Parathyroid adenoma (tissue), 2 donors: ENCODE data around the gene SERTAD2.

Experiments used
- H2AFZ ChIP-seq: fragments of 300-600 bp; sonication (generic); one replicate; pipeline ENCODE4 v1.7.0; 2017; ENCODE audit warnings: antibody characterized with exemption, mild to moderate bottlenecking
- H3K27ac ChIP-seq: fragments of 300-600 bp; sonication (generic); one replicate; pipeline ENCODE4 v1.7.0; 2017
- H3K27me3 ChIP-seq: fragments of 300-600 bp; sonication (generic); one replicate; pipeline ENCODE4 v1.7.0; 2017; ENCODE audit warnings: low read length; ENCODE audit not compliant: control insufficient read depth, insufficient read depth
- H3K36me3 ChIP-seq: fragments of 300-600 bp; sonication (generic); one replicate; pipeline ENCODE4 v1.7.0; 2017; ENCODE audit warnings: low read length; ENCODE audit not compliant: control insufficient read depth, insufficient read depth
- H3K4me1 ChIP-seq: fragments of 300-600 bp; sonication (generic); one replicate; pipeline ENCODE4 v1.7.0; 2017; ENCODE audit warnings: control low read depth
- H3K4me2 ChIP-seq: fragments of 300-600 bp; sonication (generic); one replicate; pipeline ENCODE4 v1.7.0; 2017; ENCODE audit warnings: low read length
- H3K4me3 ChIP-seq: fragments of 300-600 bp; sonication (generic); one replicate; pipeline ENCODE4 v1.7.0; 2017; ENCODE audit warnings: low read depth, low read length
- H3K79me2 ChIP-seq: fragments of 300-600 bp; sonication (generic); one replicate; pipeline ENCODE4 v1.7.0; 2017; ENCODE audit warnings: control low read depth
- H3K9ac ChIP-seq: fragments of 300-600 bp; sonication (generic); one replicate; pipeline ENCODE4 v1.7.0; 2017; ENCODE audit warnings: mild to moderate bottlenecking
- H3K9me3 ChIP-seq: fragments of 300-600 bp; sonication (generic); one replicate; pipeline ENCODE4 v1.7.0; 2017; ENCODE audit warnings: low read length; ENCODE audit not compliant: control insufficient read depth
- TF ChIP-seq, protein P1 (sequence below): fragments of 300-600 bp; sonication (generic); IDR thresholded peaks from one replicate; pipeline ENCODE4 v1.7.0; 2017; ENCODE audit warnings: antibody characterized with exemption, mild to moderate bottlenecking
- donor health status: primary hyperparathyroidism.

Gene SERTAD2

DNA sequence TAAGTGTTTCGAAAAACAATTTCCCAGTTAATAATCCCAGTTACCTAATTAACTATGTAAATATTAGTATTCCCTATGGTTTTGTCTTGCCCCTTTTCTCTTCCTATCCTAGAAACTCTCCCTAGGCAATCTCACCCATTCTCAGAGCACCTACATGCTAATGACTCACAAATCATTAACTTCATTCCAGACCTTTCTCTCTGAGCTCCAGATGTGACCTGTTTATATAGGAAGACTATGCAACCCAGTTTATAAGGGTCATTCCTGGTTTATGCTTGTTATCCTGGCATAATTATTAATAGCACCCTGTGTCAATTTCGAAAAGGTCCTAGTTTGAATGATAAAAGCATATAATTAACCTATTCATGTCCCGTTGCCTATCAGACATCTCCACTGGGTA lies 14.8 kb upstream of the SERTAD2 start:
- Histone ChIP-seq H3K36me3 (no peaks in the 10 kb centered on the region), H3K4me1 (no peaks in the 10 kb centered on the region), H3K79me2 (no peaks in the 10 kb centered on the region), H3K9me3 (no peaks in the 10 kb centered on the region), H3K4me2 (no peak overlapping the region), H3K27ac (no peak overlapping the region), H3K4me3 (no peak overlapping the region), H3K27me3 (no peaks in the 10 kb centered on the region), H2AFZ (no peak overlapping the region), H3K9ac (no peak overlapping the region)
- TF ChIP-seq, protein P1, sequence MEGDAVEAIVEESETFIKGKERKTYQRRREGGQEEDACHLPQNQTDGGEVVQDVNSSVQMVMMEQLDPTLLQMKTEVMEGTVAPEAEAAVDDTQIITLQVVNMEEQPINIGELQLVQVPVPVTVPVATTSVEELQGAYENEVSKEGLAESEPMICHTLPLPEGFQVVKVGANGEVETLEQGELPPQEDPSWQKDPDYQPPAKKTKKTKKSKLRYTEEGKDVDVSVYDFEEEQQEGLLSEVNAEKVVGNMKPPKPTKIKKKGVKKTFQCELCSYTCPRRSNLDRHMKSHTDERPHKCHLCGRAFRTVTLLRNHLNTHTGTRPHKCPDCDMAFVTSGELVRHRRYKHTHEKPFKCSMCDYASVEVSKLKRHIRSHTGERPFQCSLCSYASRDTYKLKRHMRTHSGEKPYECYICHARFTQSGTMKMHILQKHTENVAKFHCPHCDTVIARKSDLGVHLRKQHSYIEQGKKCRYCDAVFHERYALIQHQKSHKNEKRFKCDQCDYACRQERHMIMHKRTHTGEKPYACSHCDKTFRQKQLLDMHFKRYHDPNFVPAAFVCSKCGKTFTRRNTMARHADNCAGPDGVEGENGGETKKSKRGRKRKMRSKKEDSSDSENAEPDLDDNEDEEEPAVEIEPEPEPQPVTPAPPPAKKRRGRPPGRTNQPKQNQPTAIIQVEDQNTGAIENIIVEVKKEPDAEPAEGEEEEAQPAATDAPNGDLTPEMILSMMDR: no peak

DNA sequence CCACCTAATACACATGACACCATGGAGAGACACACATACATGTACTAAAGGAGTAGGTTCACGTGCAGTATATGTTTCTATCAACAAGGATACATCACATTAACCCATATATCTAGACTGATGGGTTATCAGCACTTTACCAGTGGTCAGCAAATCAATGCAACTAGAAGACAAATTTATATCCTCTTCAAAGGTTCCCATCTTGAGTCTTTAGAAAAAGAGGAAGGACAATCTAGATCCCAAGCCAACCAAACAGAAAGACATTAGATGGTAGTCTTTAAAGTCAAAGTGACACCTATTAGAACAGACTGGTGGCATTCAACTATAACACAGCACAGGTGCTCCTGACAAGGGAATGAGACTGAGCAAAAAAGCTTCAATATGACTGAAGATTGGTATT lies 13.8 kb upstream of the SERTAD2 start:
- H3K36me3 ChIP-seq: no peaks in the 10 kb centered on the region
- no peaks in the 10 kb centered on the region for H3K79me2 ChIP-seq
- no peak overlapping the region for H3K27ac ChIP-seq
- H2AFZ ChIP-seq: no peak overlapping the region
- H3K4me1 ChIP-seq: no peaks in the 10 kb centered on the region
- TF ChIP-seq, protein P1: no peak
- H3K4me2 ChIP-seq: no peak overlapping the region
- no peaks in the 10 kb centered on the region for H3K9me3 ChIP-seq
- H3K4me3 ChIP-seq: no peak overlapping the region
- H3K9ac ChIP-seq: no peak overlapping the region
- H3K27me3 ChIP-seq: no peaks in the 10 kb centered on the region

- no peaks in the 10 kb centered on the region for H3K4me1 ChIP-seq
- no peak overlapping the region for H3K9ac ChIP-seq
- no peak overlapping the region for H2AFZ ChIP-seq
- H3K27ac ChIP-seq: no peak overlapping the region
- TF ChIP-seq, protein P1: no peak
- H3K27me3 ChIP-seq: no peaks in the 10 kb centered on the region
- no peak overlapping the region for H3K4me2 ChIP-seq
- no peaks in the 10 kb centered on the region for H3K79me2 ChIP-seq
- H3K9me3 ChIP-seq: no peaks in the 10 kb centered on the region
- H3K4me3 ChIP-seq: no peak overlapping the region
- H3K36me3 ChIP-seq: no peaks in the 10 kb centered on the region
These were observed 13.2 kb upstream of the SERTAD2 start for GRCh38 chr2:64666810-64667438.

DNA sequence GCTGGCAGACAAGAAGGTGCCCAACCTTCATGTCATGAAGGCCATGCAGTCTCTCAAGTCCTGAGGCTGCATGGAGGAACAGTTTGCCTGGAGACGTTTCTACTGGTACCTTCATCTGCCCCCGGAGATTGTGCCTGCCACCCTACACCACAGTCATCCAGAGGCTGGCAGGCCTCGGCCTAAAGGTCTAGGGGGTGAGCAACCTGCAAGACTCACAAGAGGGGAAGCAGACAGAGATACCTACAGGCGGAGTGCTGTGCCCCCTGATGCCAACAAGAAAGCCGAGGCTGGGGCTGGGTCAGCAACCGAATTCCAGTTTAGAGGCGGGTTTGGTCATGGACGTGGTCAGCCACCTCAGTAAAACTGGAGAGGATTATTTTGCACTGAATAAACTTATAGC lies 12.0 kb upstream of the SERTAD2 start:
- H3K79me2 ChIP-seq: no peaks in the 10 kb centered on the region
- no peak overlapping the region for H3K4me2 ChIP-seq
- H2AFZ ChIP-seq: no peak overlapping the region
- H3K27me3 ChIP-seq: no peaks in the 10 kb centered on the region
- no peaks in the 10 kb centered on the region for H3K36me3 ChIP-seq
- H3K9ac ChIP-seq: no peak overlapping the region
- no peak overlapping the region for H3K4me3 ChIP-seq
- H3K27ac ChIP-seq: no peak overlapping the region
- H3K9me3 ChIP-seq: no peaks in the 10 kb centered on the region
- TF ChIP-seq, protein P1: no peak
- no peaks in the 10 kb centered on the region for H3K4me1 ChIP-seq

- Histone ChIP-seq H3K9me3 (no peaks in the 10 kb centered on the region), H3K4me2 (no peak overlapping the region), H3K36me3 (no peaks in the 10 kb centered on the region), H3K27ac (no peak overlapping the region), H3K4me3 (no peak overlapping the region), H3K27me3 (no peaks in the 10 kb centered on the region), H2AFZ (no peak overlapping the region), H3K9ac (no peak overlapping the region), H3K4me1 (no peaks in the 10 kb centered on the region), H3K79me2 (no peaks in the 10 kb centered on the region)
- TF ChIP-seq, protein P1: no peak
These were observed 9.7 kb upstream of the SERTAD2 start for GRCh38 chr2:64663402-64663801.
